GM23338 (cell line): ENCODE results near the gene WBP4. TPM values are rescaled to one million over a fixed set of nuclear protein-coding genes. Genes with fewer than 3 reads are reported as not detected.
A peak's percentile ranks its signal among the peaks of the same experiment; 100 is the strongest.
"Not testable (repeated sequence)": the region's sequence is repeated elsewhere in the genome, so short reads cannot be mapped to it uniquely, and the experiment has no call there.

ENCODE experiments used
- ATAC-seq: fragments of 200-7000 bp; cut with Tn5 transposase; 3 replicates; pipeline ENCODE4 v1.9.1; 2020
- DNase-seq: peaks from one replicate; pipeline ENCODE4 v3.0.0-alpha.2; 2015; ENCODE audit warnings: low spot score
- H2AFZ ChIP-seq: fragments of 200-600 bp; sonication (generic); 2 replicates; pipeline ENCODE4 v1.8.0; 2016; ENCODE audit warnings: antibody characterized with exemption, mild to moderate bottlenecking, moderate library complexity
- H3F3A ChIP-seq: fragments of 200-600 bp; sonication (generic); replicated peaks from 2 replicates; pipeline ENCODE4 v1.8.0; 2017; ENCODE audit warnings: antibody characterized with exemption, mixed run types, low read depth
- H3K27ac ChIP-seq: fragments of 200-600 bp; sonication (generic); 2 replicates; pipeline ENCODE4 v1.6.1; 2016; ENCODE audit warnings: low read depth
- H3K27me3 ChIP-seq: fragments of 200-600 bp; sonication (generic); 2 replicates; pipeline ENCODE4 v1.8.0; 2016; ENCODE audit warnings: mild to moderate bottlenecking, mixed run types, moderate library complexity; ENCODE audit not compliant: insufficient read depth
- H3K36me3 ChIP-seq: fragments of 200-600 bp; sonication (generic); 2 replicates; pipeline ENCODE4 v1.8.0; 2016; ENCODE audit warnings: mild to moderate bottlenecking; ENCODE audit not compliant: insufficient read depth
- H3K4me1 ChIP-seq: fragments of 200-600 bp; sonication (generic); 2 replicates; pipeline ENCODE4 v1.8.0; 2016; ENCODE audit warnings: mild to moderate bottlenecking, moderate library complexity; ENCODE audit not compliant: insufficient read depth
- H3K4me2 ChIP-seq: fragments of 200-600 bp; sonication (generic); 2 replicates; pipeline ENCODE4 v1.7.1; 2017; ENCODE audit warnings: mixed run types
- H3K4me3 ChIP-seq: fragments of 200-600 bp; sonication (generic); 2 replicates; pipeline ENCODE4 v1.6.1; 2016; ENCODE audit warnings: mixed run types
- H3K79me2 ChIP-seq: fragments of 200-600 bp; sonication (generic); replicated peaks from 2 replicates; pipeline ENCODE4 v1.8.0; 2017; ENCODE audit warnings: mild to moderate bottlenecking; ENCODE audit not compliant: insufficient read depth
- H3K9me2 ChIP-seq: fragments of 200-600 bp; sonication (generic); 2 replicates; pipeline ENCODE4 v1.8.0; 2017; ENCODE audit not compliant: insufficient read depth
- H4K20me1 ChIP-seq: fragments of 200-600 bp; sonication (generic); replicated peaks from 2 replicates; pipeline ENCODE4 v1.8.0; 2017; ENCODE audit warnings: mild to moderate bottlenecking; ENCODE audit not compliant: insufficient read depth
- H3K27ac Mint-ChIP-seq: 2 replicates; pipeline ENCODE4 v1.8.0; 2020; ENCODE audit warnings: inconsistent platforms, mild to moderate bottlenecking, moderate library complexity, mixed read lengths
- H3K27me3 Mint-ChIP-seq: 3 replicates; pipeline ENCODE4 v1.8.0; 2022; ENCODE audit warnings: low read depth, mild to moderate bottlenecking, moderate library complexity, mixed read lengths, inconsistent platforms; ENCODE audit not compliant: insufficient read depth, poor library complexity
- H3K36me3 Mint-ChIP-seq: 3 replicates; pipeline ENCODE4 v1.8.0; 2021; ENCODE audit warnings: low read depth, mild to moderate bottlenecking, inconsistent platforms, moderate library complexity, mixed read lengths
- H3K4me1 Mint-ChIP-seq: 3 replicates; pipeline ENCODE4 v1.8.0; 2020; ENCODE audit warnings: mild to moderate bottlenecking, inconsistent platforms, mixed read lengths
- H3K4me3 Mint-ChIP-seq: 3 replicates; pipeline ENCODE4 v1.8.0; 2021; ENCODE audit warnings: moderate library complexity, mild to moderate bottlenecking, inconsistent platforms, mixed read lengths
- H3K9me3 Mint-ChIP-seq: 3 replicates; pipeline ENCODE4 v1.8.0; 2020; ENCODE audit warnings: moderate library complexity, mild to moderate bottlenecking, inconsistent platforms, mixed read lengths
- CREB1 ChIP-seq: fragments of 250-450 bp; sonication (Bioruptor Pico); IDR thresholded peaks from 2 replicates; pipeline ENCODE4 v1.5.0; 2020; ENCODE audit warnings: low read depth, mild to moderate bottlenecking, moderate library complexity
- CTCF ChIP-seq, 2 experiments: fragments of 200-600 bp in 1 of 2; sonication (generic) in 1 of 2; conservative IDR thresholded peaks; 2 replicates each; pipeline versions ENCODE4 v1.5.1 to v1.6.1; 2016 to 2017; ENCODE audit warnings: antibody characterized with exemption in 2 of 2, low read depth in 2 of 2, mild to moderate bottlenecking in 2 of 2, moderate library complexity in 1 of 2
- ETS1 ChIP-seq: IDR thresholded peaks from 2 replicates; pipeline ENCODE4 v1.6.1; 2016; ENCODE audit warnings: antibody characterized with exemption
- EZH2 ChIP-seq: fragments of 200-600 bp; sonication (generic); IDR thresholded peaks from one replicate; pipeline ENCODE4 v1.8.0; 2017; ENCODE audit warnings: antibody characterized with exemption, mild to moderate bottlenecking, low read depth; ENCODE audit not compliant: unreplicated experiment
- EZH2phosphoT487 ChIP-seq: fragments of 200-600 bp; sonication (generic); IDR thresholded peaks from one replicate; pipeline ENCODE4 v1.8.1; 2018; ENCODE audit warnings: antibody characterized with exemption; ENCODE audit not compliant: unreplicated experiment
- NANOG ChIP-seq: IDR thresholded peaks from 2 replicates; pipeline ENCODE4 v1.6.1; 2016; ENCODE audit warnings: antibody characterized with exemption, borderline replicate concordance
- STAT1 ChIP-seq: IDR thresholded peaks from one replicate; pipeline ENCODE4 v1.6.1; 2016; ENCODE audit warnings: antibody characterized with exemption; ENCODE audit not compliant: unreplicated experiment
- ZNF114 ChIP-seq: fragments of 250-450 bp; sonication (Bioruptor Pico); IDR thresholded peaks from 2 replicates; pipeline ENCODE4 v1.5.0; 2020; ENCODE audit warnings: mild to moderate bottlenecking, moderate library complexity
- ZNF331 ChIP-seq: fragments of 250-450 bp; sonication (Bioruptor Pico); IDR thresholded peaks from 2 replicates; pipeline ENCODE4 v1.5.0; 2020; ENCODE audit warnings: low read depth, mild to moderate bottlenecking, moderate library complexity
- polyA plus RNA-seq: library from polyadenylated mRNA; unstranded; fragments of >200 nt; fragmentation: Nextera tagmentation; extraction: Ambion mirVana; gene quantifications from 2 replicates; pipeline ENCODE4 v1.2.1, GENCODE V29; 2016
- total RNA-seq: library from RNA; depleted of rRNA; stranded (reverse); fragments of >200 nt; shearing (Covaris generic); gene quantifications from 2 replicates; pipeline ENCODE4 v1.2.3, GENCODE V29; 2014
- TF ChIP-seq, protein P1 (sequence below): IDR thresholded peaks from one replicate; pipeline ENCODE4 v1.6.1; 2018; ENCODE audit warnings: antibody characterized with exemption; ENCODE audit not compliant: unreplicated experiment

The WBP4 gene
- total and polyA plus RNA-seq, 2 experiments from 2014 or later = 7.6 to 33.8 TPM

DNA sequence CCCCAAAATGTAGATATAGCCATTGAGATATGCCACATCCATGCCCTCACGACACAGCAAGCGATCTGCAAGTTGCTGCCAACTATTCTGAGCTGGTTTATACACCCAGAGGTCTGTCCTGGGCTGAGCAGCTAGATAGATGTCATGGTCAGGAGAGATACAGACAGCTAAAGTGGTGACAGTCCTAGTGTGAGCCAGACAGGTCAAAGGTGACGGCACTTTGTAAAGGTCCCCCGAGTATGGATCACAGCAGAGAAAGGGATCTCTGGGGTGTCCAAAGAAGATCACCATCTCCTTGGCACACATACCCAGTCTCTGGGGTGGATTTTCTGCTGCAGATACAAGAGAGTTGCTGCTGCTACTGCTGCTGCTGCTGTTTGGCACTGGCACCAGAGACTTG lies 69.9 kb downstream of the WBP4 start:
- not testable (repeated sequence) for H3K27me3 Mint-ChIP-seq, H3F3A ChIP-seq, H4K20me1 ChIP-seq, H3K9me2 ChIP-seq, DNase-seq, H3K27ac Mint-ChIP-seq, H3K27ac ChIP-seq, H3K36me3 ChIP-seq, H3K9me3 Mint-ChIP-seq, H2AFZ ChIP-seq, H3K27me3 ChIP-seq, ATAC-seq
- Histone ChIP-seq H3K4me2 (peak overlapping the region; percentile 71; the same call in 1 of the 2 replicates), H3K4me1 (peaks cover 20% of the 10 kb centered on the region), H3K4me3 (peak overlapping the region; percentile 43), H3K79me2 (peaks cover 39% of the 10 kb centered on the region)
- Mint-ChIP-seq H3K4me3 (peak overlapping the region; percentile 97), H3K36me3 (peaks cover 27% of the 10 kb centered on the region), H3K4me1 (peaks cover 27% of the 10 kb centered on the region)

DNA sequence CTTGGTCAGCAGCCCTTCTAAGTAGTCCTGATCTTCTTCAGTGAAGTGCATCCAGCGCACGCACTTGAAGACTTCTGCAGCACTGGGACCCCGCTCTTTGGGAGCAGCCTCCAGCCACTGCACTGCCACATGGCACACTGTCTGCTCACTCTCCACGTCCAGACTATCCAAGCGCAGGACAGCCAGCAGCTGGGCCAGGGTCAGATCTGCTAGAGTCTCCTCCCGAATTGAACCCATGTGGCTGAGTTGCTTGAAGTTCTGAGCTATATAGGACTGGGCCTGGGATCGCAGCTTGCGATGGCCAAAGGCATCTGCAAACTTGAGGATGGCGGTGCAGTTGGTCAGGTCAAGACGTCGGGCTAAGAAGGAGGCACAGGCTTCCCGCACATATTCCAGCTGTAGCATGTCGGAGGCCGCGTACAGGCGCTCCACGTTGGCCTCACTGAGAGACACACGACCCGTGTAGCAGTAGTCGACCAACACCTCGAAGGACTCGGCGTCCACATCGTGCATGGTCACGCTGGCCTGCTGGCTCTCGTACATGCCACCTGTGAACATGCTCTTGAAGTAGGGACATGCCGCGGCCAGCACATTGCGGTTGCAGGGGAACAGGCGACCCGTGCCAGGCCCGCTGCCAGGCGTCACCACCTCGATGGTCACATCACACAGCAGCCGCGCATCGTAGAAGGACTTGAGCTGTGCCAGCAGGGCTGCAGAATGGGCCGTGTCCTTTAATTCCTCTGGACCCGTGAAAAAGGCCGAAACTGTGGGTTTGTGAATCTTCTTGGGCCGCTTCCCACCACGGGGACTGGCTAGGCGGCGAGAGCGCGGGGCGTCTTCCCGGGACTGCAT lies 70.6 kb downstream of the WBP4 start:
- DNase-seq, H4K20me1 ChIP-seq, H3F3A ChIP-seq, H3K9me2 ChIP-seq, H3K27me3 Mint-ChIP-seq, H3K36me3 ChIP-seq, H3K27ac ChIP-seq, H3K9me3 Mint-ChIP-seq, H2AFZ ChIP-seq, H3K27me3 ChIP-seq: not testable (repeated sequence)
- H3K4me2 ChIP-seq = peak overlapping the region; percentile 81
- peak overlapping the region; percentile 59 for H3K4me3 ChIP-seq
- peak; percentile 36 for ATAC-seq
- Mint-ChIP-seq H3K36me3 (peaks cover 20% of the 10 kb centered on the region), H3K27ac (peak overlapping the region; percentile 96), H3K4me3 (peak overlapping the region; percentile 97), H3K4me1 (peaks cover 32% of the 10 kb centered on the region)
- H3K79me2 ChIP-seq = peaks cover 39% of the 10 kb centered on the region
- H3K4me1 ChIP-seq = peaks cover 17% of the 10 kb centered on the region

- Histone ChIP-seq H4K20me1 (no peaks in the 10 kb centered on the region; the same call in 1 of the 2 replicates), H3K27me3 (no peaks in the 10 kb centered on the region), H3K27ac (no peak within 1 kb of the TSS), H2AFZ (no peak within 1 kb of the TSS), H3K9me2 (no peaks in the 10 kb centered on the region; the same call in 1 of the 2 replicates), H3K79me2 (peaks cover 39% of the 10 kb centered on the region), H3K4me1 (peaks cover 17% of the 10 kb centered on the region), H3K4me2 (peak within 1 kb of the TSS; percentile 81), H3F3A (no peaks in the 10 kb centered on the region), H3K4me3 (peak within 1 kb of the TSS; percentile 59), H3K36me3 (no peaks in the 10 kb centered on the region)
- ATAC-seq (peak; percentile 98), DNase-seq (peak; percentile 99)
- Mint-ChIP-seq H3K36me3 (peaks cover 19% of the 10 kb centered on the region), H3K27me3 (peaks cover 9% of the 10 kb centered on the region), H3K4me1 (peaks cover 32% of the 10 kb centered on the region), H3K27ac (peak within 1 kb of the TSS; percentile 99), H3K9me3 (no peaks in the 10 kb centered on the region), H3K4me3 (peak within 1 kb of the TSS; percentile 97)
- TF ChIP-seq ZNF331 (CRISPR knock-in tag) (no peak), ETS1 (peak; percentile 100), CTCF (conservative IDR thresholded peaks at IDR 0.05; ENCODE audit: low read depth in 2 of 2) (no peak), EZH2 (no peak), NANOG (0 out of 2 replicates have a peak, but pooled peaks have one; percentile 18), EZH2phosphoT487 (no peak), ZNF114 (CRISPR knock-in tag) (no peak), STAT1 (no peak), CREB1 (CRISPR knock-in tag) (peak; percentile 93)
- TF ChIP-seq, protein P1, sequence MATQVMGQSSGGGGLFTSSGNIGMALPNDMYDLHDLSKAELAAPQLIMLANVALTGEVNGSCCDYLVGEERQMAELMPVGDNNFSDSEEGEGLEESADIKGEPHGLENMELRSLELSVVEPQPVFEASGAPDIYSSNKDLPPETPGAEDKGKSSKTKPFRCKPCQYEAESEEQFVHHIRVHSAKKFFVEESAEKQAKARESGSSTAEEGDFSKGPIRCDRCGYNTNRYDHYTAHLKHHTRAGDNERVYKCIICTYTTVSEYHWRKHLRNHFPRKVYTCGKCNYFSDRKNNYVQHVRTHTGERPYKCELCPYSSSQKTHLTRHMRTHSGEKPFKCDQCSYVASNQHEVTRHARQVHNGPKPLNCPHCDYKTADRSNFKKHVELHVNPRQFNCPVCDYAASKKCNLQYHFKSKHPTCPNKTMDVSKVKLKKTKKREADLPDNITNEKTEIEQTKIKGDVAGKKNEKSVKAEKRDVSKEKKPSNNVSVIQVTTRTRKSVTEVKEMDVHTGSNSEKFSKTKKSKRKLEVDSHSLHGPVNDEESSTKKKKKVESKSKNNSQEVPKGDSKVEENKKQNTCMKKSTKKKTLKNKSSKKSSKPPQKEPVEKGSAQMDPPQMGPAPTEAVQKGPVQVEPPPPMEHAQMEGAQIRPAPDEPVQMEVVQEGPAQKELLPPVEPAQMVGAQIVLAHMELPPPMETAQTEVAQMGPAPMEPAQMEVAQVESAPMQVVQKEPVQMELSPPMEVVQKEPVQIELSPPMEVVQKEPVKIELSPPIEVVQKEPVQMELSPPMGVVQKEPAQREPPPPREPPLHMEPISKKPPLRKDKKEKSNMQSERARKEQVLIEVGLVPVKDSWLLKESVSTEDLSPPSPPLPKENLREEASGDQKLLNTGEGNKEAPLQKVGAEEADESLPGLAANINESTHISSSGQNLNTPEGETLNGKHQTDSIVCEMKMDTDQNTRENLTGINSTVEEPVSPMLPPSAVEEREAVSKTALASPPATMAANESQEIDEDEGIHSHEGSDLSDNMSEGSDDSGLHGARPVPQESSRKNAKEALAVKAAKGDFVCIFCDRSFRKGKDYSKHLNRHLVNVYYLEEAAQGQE = no peak
Observed at GRCh38 chr13:41132512-41133152, 71.3 kb downstream of the WBP4 start, which contains the start of gene KBTBD6. TSS of gene KBTBD6 (minus strand) at chr13:41132802. CDS start at chr13:41132511, 291 bp downstream.
